Activated CD8-positive, alpha-beta memory T cell treated with anti-CD3 and anti-CD28 coated beads, Interleukin-2, amount 50 U/mL, for 4 hours (primary cell): ENCODE results near the gene KXD1.
A peak's percentile ranks its signal among the peaks of the same experiment; 100 is the strongest.
"Not testable (repeated sequence)": the region's sequence is repeated elsewhere in the genome, so short reads cannot be mapped to it uniquely, and the experiment has no call there.

Experiments
- DNase-seq: peaks from one replicate; pipeline ENCODE4 v3.0.0-alpha.2; 2020

Gene KXD1

GRCh38 chr19:18537431-18537830 lies 20.2 kb upstream of the KXD1 start:
- DNase-seq, result no peak

- no peak for DNase-seq
Observed at GRCh38 chr19:18538115-18538514, 19.6 kb upstream of the KXD1 start.

- DNase-seq, result no peak
Observed at GRCh38 chr19:18539372-18539771, 18.3 kb upstream of the KXD1 start.

- not testable (repeated sequence) for DNase-seq
Observed at GRCh38 chr19:18540200-18540599, 17.5 kb upstream of the KXD1 start.

GRCh38 chr19:18541258-18541991 lies 16.2 kb upstream of the KXD1 start:
- no peak for DNase-seq

- DNase-seq, result no peak
Observed at GRCh38 chr19:18541992-18542940, 15.4 kb upstream of the KXD1 start.

- DNase-seq, result peak; percentile 95
Observed at GRCh38 chr19:18542941-18543813, 14.5 kb upstream of the KXD1 start, which contains the start of gene FKBP8. Gene FKBP8 (minus strand): TSS chr19:18543573. CDS start chr19:18541970, 1,603 bp downstream.

GRCh38 chr19:18543814-18544475 lies 13.7 kb upstream of the KXD1 start:
- peak; percentile 44 for DNase-seq

- DNase-seq, result no peak
Observed at GRCh38 chr19:18551631-18552030, 6.0 kb upstream of the KXD1 start.

- no peak for DNase-seq
Observed at GRCh38 chr19:18558202-18558555, 509 bp downstream of the KXD1 start.

GRCh38 chr19:18558604-18559003 lies 934 bp downstream of the KXD1 start:
- no peak for DNase-seq

- no peak for DNase-seq
Observed at GRCh38 chr19:18559685-18560084, 2.0 kb downstream of the KXD1 start.

GRCh38 chr19:18562086-18562485 lies 4.4 kb downstream of the KXD1 start:
- DNase-seq, result no peak

- no peak for DNase-seq
Observed at GRCh38 chr19:18566953-18567352, 9.3 kb downstream of the KXD1 start.

GRCh38 chr19:18568367-18568766 lies 10.7 kb downstream of the KXD1 start:
- DNase-seq, result no peak

- DNase-seq, result peak; percentile 98
Observed at GRCh38 chr19:18571564-18572344, 14.1 kb downstream of the KXD1 start, which contains the start of gene UBA52. Gene UBA52 (plus strand): TSS chr19:18571857. CDS start chr19:18573301, 1,444 bp downstream.

GRCh38 chr19:18574691-18575291 lies 17.1 kb downstream of the KXD1 start:
- DNase-seq, result no peak

GRCh38 chr19:18576383-18576782 lies 18.7 kb downstream of the KXD1 start:
- no peak for DNase-seq

GRCh38 chr19:18577365-18577914 lies 19.8 kb downstream of the KXD1 start:
- no peak for DNase-seq

- DNase-seq, result no peak
Observed at GRCh38 chr19:18580311-18580710, 22.6 kb downstream of the KXD1 start.

GRCh38 chr19:18586306-18586705 lies 28.6 kb downstream of the KXD1 start:
- DNase-seq, result no peak
